ENCODE measurements around the gene EPS8L3.
"Not testable (repeated sequence)": the region's sequence is repeated elsewhere in the genome, so short reads cannot be mapped to it uniquely, and the experiment has no call there.

EPS8L3 gene

DNA sequence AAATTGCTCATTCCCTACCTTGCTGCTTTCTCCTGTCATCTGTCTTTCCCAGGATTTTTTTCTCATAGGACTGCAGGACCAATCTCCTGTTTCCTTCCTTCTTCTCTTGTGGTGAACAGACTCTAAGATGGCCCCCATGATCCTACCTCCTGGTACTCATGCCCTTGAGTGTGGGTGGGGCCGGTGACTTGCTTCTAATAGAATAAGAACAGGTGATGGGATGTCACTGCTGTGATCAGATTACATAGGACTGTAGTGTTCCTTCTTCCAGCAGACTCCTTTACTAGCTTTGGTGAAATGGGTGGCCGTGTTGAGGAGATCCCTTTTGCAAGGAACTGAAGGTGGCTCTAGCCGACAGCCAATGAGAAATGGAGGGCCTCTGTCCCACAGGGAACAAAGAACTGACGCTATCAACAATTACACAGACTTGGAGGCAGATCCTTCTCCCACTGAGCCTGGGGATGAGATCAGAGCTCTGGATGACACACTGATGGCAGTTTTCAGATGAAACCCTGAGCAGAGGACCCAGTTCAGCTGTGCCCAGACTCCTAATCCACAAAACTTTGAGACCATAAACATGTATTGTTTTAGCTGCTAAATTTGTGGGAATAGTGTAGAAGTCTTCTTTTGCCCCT, 30.4 kb downstream of the EPS8L3 start:
- DNase-seq (ENCODE audit: low read depth): no peak

DNA sequence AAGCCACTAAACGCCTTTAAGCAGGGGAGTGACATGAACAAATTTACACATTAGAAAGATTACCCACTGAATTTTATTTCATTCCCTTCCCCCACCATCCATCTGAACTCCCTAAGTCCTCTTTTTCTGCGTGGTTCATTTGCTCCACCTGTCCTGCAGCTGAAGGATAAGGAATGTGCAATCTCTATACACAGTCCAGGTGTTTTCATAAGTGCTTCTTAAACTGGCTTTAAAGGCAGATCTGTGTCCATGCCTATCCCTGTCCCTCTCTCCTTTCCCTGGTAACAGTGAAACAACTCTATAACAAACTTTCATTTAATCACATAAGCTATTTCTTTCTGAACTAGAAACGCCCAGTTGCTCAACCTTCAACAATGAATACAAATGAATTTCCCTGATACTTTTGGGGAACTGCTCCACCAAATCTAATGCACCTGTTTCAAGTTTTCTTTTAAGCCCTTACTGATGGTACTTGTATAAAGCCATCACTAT, 31.3 kb downstream of the EPS8L3 start:
- no peak for DNase-seq (ENCODE audit: low read depth)

DNA sequence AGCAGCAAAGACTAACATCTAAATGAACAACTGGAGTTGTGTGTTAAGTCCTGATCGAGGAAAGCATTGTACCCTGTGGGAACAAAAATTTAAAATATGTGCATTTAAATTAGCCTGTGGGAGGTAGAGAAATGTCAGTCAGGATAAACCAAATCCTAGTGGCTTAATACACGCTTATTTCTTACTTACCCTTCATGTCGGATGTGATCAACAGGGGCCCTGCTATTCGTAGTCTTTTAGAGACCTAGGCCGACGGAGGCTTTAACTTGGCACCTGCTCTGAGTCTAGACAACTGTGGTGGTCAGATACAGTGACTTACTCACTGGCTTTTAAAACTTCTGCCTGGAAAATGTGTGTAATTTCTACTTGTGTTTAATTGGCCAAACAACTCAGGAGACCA, 33.1 kb downstream of the EPS8L3 start:
- DNase-seq (ENCODE audit: low read depth): no peak

DNA sequence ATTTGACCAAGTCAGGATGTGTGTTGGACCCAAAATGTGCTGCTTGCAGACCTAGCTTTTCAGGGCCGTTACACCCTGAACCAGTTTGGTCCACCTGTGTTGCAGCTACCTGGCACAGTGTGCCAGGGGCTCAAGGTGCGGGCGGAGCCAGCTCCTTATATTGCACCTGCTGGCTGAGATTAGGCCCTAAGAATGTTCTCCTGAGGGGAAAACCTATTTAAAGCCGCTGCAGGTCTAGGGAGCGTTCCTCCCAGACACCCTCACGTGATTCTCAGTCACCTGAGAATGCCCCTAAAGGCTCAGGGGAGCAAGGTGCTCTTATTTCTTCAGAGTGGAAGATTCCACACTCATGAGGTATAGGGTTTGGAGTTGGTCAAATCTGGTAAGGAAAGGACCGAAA, 34.9 kb downstream of the EPS8L3 start:
- DNase-seq (ENCODE audit: low read depth): no peak

DNA sequence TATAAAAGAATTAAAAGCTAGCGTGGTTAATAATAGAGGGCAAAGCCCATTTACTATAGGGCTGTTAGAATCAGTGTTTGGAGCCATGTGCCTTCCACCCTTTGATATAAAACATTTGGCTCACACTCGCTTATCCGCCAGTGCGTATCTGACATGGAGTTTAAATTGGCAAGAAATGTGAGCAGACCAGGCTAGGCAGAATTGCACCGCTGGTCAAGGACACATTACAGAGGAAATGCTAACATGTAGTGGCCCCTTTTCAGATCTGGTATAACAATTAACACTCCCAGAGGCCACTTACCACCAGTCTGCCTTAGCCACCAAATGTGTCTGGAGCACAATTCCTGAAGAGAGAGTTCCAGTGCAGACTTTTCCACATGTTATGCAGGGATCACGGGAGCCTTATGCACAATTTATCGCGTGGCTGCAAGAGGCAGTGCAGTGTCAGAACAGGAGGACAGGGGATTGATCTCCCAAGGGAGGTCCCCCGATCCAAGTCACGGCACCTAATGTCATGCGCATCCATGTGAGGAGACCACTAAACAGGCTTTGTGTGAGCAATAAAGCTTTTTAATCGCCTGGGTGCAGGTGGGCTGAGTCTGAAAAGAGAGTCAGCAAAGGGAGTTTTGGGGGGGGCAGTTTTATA, 36.9 kb downstream of the EPS8L3 start:
- DNase-seq (ENCODE audit: low read depth): no peak

DNA sequence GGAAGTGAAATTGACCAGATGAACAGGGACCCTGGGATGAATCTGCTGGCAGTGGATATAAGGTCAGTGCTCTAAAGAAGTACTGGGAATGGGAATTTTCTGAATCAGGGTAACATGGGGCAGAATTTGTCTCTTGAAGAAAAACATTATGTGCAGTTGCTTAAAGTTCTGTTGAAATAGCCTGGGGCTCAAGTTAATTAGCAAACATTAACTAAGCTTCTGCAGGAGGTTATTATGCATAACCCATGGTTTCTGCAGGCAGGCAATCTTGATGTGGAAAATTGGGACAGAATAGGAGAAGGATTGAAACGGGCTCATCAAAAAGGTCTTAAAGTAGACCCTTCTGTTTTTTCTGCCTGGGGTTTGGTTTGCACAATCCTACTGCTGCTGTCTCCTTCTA, 37.7 kb downstream of the EPS8L3 start:
- no peak for DNase-seq (ENCODE audit: low read depth)

DNA sequence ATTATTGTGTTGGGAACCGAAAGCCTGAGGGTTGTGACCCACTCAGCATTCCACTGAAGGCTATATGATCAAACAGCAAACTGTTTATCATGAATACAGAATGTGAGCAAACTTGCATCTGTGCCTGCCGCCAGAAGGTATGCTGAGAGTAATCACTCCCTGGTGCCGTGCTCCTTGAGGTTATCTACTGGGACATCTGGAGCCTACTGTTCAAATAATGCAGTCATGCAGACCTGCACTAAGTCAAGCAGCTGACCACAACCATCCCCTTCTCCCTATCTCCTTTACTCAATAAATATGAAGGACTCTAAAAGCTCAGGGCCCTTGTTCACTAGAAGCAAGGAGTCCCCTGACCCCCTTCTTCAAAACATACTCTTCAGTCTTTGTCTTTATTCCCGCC, 38.2 kb downstream of the EPS8L3 start:
- DNase-seq (ENCODE audit: low read depth): no peak

DNA sequence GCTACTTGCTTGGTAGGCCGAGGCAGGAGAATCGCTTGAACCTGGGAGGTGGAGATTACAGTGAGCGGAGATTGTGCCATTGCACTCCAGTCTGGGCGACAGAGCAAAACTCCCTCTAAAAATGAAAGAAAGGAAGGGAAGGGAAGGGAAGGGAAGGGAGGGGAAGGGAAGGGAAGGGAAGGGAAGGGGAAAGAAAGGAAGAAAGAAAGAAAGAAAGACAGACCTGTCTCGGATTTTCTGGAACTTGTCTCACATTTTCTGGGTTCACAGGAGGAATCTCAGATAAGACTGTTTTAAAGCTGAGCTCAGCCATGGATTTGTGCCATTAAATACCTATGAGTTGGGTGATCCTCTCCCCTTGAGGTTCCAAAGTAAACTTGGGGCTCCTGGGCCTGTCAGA, 38.8 kb downstream of the EPS8L3 start:
- DNase-seq (ENCODE audit: low read depth): no peak

DNA sequence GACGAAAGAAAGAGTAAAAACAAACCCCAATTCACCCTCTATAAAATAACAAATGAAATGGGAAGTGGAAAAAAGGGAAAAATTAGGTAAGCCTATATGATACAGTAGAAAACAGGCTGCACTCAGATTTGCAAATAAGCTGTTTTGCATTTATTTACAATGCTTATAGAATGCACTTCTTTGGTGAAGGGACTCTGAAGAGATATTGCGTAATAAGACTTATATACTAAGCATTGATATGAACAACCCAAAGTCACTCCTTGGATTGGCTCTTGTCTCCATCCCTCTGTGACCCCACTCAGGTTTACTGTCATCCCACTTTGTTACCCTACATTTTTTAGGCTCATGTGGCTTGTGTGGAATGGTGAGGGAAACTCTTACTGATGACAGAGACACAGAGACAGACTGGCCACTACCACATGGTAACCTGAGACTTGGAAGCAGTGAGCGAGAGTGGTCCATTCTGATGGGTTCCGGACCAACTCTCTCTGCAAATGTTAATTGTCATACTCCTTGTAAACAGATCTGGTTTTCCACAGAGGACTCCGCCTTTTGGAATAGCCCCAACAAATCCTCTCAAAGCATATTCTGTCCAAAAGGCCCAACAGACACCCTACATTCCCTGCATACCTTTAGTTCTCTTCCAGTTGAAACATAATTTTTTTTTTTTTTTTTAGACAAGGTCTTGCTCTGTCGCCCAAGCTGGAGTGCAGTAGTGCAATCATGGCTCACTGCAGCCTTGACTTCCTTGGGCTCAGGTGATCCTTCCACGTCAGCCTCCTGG, 40.6 kb downstream of the EPS8L3 start:
- DNase-seq (ENCODE audit: low read depth): no peak

DNA sequence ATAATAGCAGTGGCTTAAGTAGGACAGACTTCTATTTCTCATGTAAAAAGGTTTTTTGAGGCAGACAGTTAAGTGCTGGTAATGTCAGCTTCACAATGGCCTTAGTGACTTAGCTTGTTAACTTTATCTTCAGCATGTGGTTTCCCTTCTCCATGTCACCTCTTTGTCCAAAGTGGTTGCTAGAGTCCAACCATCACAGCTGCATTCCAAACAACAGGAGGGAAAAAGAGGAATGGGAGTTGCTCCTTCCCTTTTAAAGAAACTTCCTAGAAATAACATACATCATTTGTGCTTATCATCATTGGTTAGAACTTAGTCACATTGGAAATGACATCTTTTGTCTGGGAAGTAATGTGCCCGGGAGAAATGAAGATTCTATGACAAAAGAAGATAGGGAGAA, 41.8 kb downstream of the EPS8L3 start:
- no peak for DNase-seq (ENCODE audit: low read depth)

DNA sequence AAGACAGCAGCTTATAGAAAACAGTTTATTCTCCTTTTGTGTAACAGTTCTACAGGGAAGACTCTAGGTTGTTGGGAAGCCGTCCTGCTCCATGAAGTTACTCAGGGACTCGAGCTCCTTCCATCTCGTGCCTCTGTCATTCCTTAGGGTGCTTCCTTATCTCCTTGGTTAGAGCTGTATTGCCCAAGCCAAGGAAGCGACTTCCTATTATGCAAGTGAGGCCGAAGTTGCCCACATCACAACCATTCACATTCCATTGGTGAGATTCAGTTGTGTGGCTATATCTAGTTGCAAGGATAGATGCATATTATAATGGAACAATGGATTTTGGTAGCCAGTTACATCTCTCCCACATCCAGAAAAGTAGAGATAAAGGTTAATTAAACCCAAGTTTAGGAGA, 42.7 kb downstream of the EPS8L3 start:
- no peak for DNase-seq (ENCODE audit: low read depth)

DNA sequence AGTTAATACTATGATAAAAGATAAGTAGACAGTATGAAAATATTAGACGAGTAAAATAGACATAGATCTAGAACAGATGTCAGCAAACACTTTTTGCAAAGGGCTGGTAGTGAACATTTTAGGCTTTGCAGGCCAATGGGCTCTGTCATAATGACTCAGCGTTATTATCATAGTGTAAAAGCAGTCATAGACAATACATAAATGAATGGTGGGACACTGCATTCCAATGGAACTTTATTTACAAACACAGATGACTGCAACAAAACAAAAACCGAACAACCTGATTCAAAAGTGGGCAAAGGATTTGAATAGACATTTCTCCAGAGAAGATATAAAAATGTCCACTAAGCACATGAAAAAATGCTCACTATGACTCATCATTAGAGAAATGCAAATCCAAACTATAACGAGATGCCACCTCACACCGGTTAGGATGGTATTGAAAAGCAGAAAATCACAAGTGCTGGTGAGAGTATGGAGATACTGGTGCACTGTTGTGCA, 44.3 kb downstream of the EPS8L3 start:
- no peak for DNase-seq (ENCODE audit: low read depth)

DNA sequence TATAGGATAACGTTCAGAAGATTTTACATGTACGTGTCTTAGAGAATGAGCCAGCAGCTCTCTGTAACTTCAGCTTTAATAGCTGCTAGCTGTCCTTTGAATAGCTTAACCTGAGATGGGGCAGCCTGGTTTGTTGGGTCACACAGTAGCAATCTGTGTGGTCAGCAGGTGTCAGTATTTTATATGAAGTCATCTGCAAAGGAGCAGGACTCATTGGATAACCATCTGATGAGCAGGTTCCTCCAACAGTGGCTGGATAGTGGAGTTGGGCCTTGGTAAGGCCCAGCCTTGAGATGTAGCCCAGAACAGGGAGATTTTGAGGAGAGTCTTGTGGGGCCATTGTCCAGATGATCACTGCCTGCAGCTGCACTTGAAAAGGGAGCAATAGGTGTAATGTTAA, 45.2 kb downstream of the EPS8L3 start:
- no peak for DNase-seq (ENCODE audit: low read depth)

DNA sequence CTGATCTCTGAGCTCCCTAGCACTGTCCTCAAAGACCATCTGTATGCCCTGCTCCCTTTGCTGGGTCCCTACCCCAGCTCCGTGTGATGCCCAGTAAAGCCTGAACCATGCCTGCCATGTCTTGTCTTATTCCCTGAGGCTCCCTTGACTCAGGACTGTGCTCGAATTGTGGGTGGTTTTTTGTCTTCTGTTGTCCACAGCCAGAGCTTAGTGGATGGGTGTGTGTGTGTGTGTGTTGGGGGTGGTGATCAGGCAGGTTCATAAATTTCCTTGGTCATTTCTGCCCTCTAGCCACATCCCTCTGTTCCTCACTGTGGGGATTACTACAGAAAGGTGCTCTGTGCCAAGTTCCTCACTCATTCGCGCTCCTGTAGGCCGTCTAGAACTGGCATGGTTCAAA, 46.0 kb downstream of the EPS8L3 start:
- no peak for DNase-seq (ENCODE audit: low read depth)

DNA sequence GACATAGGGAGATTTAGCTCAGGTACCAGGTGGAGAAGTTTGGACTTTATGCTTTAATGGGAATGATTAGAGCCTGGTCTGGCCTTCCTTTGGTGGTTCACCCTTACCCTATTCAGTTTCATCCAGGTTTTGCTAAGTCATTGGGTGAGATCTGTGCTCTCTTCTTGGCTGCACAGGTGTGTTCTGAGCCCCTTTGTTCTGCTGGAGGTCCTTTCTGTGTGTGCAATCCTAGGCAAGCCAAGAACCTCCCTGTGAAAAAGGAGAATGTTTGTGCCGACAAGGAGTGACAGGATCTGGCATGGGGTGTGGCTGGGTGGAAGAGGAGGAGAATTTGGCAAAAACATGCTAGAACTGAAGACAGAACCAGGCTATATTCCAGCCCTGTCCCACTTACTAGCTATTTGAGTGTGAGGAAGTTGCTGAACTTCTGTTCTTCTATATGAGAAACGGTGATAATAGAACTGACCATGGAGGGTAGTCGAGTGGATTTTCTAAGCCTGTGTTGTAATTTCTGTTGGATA, 47.1 kb downstream of the EPS8L3 start:
- DNase-seq (ENCODE audit: low read depth): no peak

DNA sequence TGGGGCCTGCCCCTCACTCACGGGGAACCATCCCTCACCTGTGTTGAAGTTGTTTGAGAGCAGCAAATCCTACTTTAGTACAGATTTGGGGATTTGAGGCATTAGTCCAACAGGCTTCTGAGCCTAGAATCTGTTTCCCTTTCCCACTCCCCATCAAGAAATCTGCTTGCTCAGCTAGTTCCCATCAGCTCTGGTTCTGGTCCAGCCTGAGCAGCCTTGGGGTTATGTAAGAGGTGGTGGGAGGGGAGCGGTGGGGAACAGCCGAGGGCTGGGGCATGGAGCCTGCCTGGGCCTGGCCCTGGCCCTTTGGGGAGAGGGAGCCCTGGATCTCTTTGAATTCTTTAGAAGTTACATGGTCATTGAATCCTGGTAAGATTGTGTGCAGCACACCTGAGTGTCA, 47.6 kb downstream of the EPS8L3 start:
- DNase-seq (ENCODE audit: low read depth): no peak

DNA sequence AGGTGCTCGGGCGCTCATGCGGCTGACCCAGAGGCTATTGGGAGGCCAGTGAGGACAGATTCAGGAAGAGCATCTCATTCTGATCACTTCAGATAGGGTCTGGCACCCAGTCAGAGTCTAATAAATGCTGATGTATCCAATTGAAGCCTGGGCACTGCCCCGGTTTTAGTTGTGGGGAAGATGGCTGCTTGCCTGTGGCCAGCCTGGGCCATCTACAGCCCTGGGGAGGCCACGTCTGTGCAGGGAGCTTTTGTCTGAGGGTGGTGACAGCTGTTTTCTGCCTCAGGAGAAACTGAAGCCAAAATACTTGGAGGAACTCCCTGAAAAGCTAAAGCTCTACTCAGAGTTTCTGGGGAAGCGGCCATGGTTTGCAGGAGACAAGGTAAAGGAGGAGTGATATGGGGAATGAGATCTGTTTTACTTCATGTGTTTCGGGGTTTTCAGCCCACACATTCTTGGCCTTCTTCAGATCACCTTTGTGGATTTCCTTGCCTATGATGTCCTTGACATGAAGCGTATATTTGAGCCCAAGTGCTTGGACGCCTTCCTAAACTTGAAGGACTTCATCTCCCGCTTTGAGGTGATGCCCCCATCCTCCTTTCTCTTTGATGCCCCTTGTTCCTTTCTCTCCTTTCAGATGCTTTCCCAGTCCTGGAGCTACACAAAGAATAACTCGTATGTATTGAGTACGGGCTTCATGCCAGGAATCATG, 48.9 kb downstream of the EPS8L3 start:
- DNase-seq (ENCODE audit: low read depth): no peak

DNA sequence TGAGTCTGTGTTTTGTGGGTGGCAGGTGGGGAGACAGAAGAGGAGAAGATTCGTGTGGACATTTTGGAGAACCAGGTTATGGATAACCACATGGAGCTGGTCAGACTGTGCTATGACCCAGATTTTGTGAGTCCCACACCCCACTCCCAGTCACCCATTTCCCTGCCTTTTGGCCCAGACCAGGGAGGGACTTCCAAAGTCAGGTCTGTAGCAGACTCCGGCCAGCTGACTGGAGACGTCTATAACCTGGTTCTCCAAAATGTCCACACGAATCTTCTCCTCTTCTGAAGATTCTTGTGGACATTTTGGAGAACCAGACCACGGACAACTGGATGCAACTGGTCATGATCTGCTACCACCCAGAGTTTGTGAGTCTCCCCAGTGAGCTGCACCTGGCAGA, 50.1 kb downstream of the EPS8L3 start:
- no peak for DNase-seq (ENCODE audit: low read depth)

DNA sequence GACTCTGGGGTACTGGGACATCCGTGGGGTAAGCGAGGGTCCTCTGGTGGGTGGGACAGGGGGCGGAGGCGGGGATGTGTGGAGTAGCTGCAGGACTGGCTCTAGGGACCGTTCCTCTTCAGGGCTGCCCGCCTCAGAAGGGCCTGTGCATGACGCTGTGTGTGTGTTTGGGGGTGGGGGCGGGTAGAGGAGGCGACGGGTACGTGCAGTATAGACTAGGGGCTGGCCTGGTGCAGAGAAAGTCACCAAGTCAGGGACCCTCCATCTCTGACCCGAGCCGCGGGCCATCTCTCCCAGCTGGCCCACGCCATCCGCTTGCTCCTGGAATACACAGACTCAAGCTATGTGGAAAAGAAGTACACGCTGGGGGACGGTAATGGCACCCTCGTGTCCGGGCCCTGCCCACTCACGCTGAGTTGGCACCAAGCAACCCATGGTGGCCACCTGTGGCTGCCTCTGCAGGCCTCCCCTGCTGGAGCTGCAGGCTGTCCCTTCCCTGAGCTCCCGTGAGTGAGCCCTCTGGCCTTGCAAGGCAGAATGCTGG, 51.3 kb downstream of the EPS8L3 start:
- DNase-seq (ENCODE audit: low read depth): no peak

DNA sequence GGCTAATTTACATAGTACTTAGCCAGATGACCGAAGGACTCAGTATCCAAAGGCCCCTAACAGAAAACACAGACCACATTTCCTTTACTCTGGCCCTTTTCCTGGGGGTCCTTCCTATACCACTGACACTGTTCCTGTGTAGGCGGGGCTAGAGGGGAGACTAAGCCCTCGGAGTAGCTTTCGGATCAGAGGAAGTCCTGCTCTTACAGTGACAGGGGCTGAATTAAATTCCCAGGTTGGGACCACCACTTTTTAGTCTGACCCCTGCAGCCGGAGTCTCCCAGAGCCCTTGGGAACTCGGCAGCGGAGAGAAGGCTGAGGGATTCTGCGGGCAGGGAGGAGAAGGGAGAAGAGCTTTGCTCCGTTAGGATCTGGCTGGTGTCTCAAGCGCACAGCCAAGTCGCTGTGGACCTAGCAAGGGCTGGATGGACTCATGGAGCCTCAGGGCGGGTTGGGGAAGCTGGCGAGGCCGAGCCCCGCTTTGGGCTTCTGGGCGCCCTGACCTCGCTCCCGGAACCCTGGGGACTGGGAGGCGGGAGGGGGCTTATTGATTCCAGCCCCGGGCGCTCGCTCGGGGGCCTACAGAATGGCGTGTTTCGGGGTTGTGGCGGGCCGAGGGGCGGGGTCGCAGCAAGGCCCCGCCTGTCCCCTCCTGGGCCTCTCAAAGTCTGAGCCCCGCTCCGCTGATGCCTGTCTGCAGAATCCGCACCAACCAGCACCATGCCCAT, 52.0 kb downstream of the EPS8L3 start, which contains the start of gene GSTM5:
Gene GSTM5, plus strand, starts transcription at position 659 of the 728 bp plus-strand sequence. Its CDS starts 62 bp downstream, at position 721.
- DNase-seq (ENCODE audit: low read depth): not testable (repeated sequence)

DNA sequence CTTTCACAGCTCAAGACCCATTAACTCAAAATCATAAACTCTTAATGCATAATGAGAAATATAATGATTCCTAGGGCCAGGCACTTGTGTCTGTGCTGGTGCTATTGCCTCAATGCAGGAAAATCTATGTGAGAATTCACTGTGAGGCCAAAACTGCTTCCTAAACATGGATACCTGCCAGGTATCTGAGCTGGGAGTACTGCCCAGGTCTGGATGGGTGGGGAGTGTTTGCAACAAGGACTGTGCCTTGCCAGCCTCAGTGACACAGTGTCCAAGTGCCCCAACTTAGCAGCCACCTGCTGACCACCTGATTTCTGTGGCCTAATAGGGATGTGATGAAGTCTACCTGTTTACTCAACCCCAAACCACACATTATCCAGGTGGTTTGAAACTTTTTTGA, 53.9 kb downstream of the EPS8L3 start:
- DNase-seq (ENCODE audit: low read depth): not testable (repeated sequence)
